GM19025 (cell line): Measurements from ENCODE around the gene VCL.
A peak's percentile ranks its signal among the peaks of the same experiment; 100 is the strongest.
"Not testable (repeated sequence)": the region's sequence is repeated elsewhere in the genome, so short reads cannot be mapped to it uniquely, and the experiment has no call there.

Experiments
- ATAC-seq: cut with Tn5 transposase; IDR thresholded peaks from one replicate; pipeline ENCODE4 v1.9.1; 2021; ENCODE audit warnings: mild to moderate bottlenecking, low read depth, moderate library complexity; ENCODE audit not compliant: unreplicated experiment

The VCL gene

GRCh38 chr10:74139981-74140380 lies 142.1 kb downstream of the VCL start:
- no peak for ATAC-seq

- ATAC-seq: no peak
These were observed 142.6 kb downstream of the VCL start for GRCh38 chr10:74140553-74140952.

GRCh38 chr10:74145133-74145532 lies 147.2 kb downstream of the VCL start:
- no peak for ATAC-seq

DNA sequence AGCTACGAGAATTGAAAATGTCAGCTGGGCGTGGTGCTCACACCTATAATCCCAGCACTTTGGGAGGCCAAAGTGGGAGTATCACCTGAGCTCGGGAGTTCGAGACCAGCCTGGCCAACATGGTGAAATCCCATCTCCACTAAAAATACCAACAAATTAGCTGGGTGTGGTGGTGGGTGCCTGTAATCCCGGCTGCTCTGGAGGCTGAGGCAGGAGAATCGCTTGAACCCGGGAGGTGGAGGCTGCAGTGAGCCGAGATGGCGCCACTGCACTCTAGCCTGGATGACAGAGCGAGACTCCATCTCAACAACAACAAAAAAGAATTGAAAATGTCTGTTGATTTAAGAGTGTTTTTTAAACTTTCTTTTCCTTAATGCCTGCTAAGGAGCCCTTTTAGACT lies 149.1 kb downstream of the VCL start:
- not testable (repeated sequence) for ATAC-seq

- peak; percentile 33 for ATAC-seq
These were observed 152.5 kb downstream of the VCL start, which contains the start of gene AP3M1 for GRCh38 chr10:74150204-74150989. TSS of gene AP3M1 (minus strand) at chr10:74150828. CDS start at chr10:74138379, 12,449 bp downstream.

- ATAC-seq: peak; percentile 68
These were observed 153.3 kb downstream of the VCL start, which contains the start of gene ADK for GRCh38 chr10:74150990-74151878. TSS of gene ADK (plus strand) at chr10:74151221. CDS start at chr10:74151279, 58 bp downstream.

GRCh38 chr10:74151879-74152722 lies 154.2 kb downstream of the VCL start:
- ATAC-seq: no peak

GRCh38 chr10:74153123-74153522 lies 155.2 kb downstream of the VCL start:
- ATAC-seq: no peak

DNA sequence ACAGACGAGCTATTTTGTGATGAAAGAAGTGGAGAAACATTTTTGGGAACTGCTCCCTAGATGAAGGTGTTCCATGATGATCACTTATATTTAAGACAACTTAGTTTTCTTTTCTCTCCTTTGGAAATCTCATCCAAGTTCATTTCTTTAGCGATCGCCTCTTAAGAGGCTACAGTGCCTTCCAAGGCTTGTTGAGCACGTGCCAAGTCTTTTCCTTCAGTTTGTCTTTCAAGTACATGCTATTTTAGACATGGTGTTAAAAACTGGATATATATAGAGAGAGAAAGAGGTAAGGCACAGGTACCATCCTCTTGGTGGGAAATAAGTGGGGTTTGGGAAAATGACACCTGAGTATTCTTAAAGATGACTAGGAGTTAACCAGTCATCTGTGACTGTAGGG lies 155.8 kb downstream of the VCL start:
- ATAC-seq: no peak

DNA sequence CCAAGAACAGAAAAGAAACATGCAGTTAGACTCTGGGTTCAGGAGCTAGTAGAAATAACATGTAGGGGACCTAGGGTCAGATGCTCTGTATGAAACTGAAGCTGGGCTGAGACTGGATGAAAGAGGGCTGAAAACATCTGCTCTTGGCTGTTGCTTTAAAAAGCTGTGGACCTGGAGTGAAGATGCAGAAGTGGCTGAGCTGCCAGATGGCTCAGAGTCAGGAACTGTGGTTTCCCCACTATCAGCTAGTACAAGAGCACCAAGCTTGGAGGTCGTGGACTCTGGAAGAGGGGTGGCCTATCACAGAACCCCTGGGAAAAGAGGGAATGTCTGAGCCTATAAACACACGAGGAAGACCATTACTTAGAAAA lies 159.0 kb downstream of the VCL start:
- ATAC-seq: peak; percentile 70

DNA sequence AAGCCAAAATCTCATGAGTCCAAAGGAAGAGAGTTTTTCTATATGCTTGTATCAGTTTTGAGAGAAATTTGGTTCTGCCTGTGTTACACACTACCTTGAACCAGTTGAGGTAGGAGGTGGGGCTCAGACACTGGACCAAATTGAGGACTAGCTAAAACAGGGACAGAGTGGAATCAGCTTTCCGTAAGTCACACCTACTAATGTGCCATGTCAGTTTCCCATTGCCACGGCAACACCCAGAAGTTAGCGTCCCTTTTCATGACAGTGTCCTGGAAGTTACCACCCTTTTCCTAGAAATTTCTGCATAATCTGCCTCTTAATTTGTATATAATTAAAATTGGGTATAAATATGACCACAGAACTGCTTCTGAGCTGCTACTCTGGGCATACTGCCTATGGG lies 162.1 kb downstream of the VCL start:
- no peak for ATAC-seq

DNA sequence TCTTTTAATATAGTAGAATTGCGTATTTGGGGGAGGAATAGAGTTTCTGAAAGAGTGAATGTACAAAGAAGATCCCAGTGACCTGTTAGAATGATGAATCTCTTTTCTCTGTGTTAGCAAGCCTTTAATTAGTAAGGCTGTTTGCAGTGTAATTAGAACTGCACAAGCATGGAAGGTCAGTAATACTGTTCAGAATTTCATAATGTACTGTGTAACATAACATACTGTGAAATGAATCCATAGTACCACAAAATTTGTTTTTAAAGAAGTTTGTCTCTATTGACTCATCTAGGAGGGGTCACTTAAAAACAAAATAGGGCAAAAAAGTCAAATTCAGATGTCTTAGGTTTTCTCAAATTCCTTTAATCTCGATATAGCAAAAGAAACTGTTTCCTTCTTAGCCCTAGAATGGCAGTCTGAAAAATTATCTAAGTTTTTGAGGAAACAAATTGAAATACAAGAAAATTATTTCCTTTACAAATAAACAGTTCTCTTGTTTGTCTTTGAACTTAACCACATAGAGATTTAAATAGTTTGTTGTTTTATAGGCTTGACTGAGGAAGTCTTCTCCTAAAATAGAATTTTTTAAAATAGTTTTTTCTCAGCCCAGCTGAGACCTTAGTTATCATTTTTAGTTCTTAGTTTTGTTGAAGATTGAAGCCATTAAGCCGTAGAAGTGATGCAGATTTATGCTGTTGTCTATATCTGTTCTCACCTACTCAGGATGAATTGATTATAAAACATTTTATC lies 165.6 kb downstream of the VCL start:
- ATAC-seq: no peak

DNA sequence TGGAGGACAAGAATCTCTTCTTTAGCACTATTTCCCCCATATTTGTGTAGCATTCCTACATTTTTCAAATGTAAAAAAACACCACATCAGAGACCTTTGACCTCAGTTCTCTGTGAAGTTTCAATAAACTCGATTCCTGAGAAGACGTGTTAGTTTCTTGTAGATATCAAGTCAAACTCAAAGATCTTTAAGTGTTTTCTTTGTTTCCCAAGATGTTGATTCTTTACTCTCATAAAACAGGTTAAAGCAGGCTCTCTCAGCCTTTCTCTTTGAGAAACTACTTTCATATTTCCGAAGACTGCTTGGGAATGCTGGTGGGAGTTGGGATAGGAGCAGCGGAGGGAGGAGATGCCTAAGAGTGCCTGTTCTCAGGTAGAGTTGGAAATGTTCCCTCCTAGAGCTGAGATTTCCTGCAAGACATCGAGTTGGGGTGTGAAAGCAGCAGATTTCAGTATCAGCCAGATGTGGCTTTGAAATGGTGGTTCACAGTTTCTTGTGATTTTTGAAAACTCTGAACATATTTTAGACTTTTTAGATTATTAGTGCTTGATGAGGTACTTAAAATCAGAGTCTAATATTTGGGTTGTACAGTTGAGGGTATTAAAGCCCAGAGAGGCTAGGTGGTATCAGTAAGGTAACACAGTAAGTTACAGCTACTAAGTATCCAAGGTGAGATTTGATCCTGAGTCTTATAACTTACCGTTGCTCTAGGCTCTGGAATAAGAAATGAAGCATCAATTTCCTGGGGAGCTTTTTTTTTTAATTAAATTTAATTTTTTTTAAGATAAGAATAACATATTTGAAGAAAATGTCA lies 167.0 kb downstream of the VCL start:
- ATAC-seq: no peak

DNA sequence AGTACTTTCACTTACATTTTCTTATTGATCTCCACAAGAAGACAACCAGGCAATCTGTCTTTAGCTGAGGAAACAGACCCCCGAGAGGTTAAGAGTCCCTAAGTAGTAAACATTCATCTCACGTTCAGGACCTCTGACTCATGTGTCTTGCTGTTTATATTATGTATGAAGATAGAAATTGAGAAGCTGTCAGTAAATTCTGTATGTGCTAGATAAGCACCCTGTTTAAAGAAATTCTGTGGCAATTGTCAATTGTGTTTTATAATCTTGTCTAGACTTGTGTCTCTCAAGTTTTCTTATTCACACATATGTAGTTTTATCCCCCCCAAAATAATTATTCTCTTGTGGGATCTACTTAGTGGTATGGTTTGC lies 167.6 kb downstream of the VCL start:
- no peak for ATAC-seq

DNA sequence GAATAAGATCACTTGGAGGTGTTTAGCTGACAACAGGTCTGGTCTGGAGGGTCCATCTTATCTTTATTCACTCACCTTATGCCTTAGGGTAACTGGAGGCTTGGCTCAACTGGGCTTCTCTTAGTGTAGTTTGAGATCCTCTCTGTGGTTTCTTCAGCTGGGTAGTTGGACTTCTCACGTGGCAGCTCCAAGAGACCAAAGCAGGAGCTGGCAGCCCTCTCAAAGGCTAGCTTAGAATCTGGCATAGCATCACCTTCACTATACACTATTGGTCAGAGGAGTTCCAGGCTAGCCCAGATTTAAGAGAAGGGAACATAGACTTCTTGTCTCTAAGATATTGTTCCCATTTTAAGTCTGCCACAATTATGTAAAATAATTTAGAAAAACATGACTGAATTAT lies 169.5 kb downstream of the VCL start:
- no peak for ATAC-seq
